Retinal pigment epithelial cell (primary cell): Measurements from ENCODE around the gene PRRC2C.

Experiments used
- DNase-seq: peaks from one replicate; pipeline ENCODE4 v3.0.0-alpha.2; 2010; ENCODE audit warnings: low read depth
- H3K4me3 ChIP-seq: 2 replicates; pipeline ENCODE4 v1.5.1; 2011; ENCODE audit warnings: mild to moderate bottlenecking, low read length, control low read depth, moderate library complexity
- CTCF ChIP-seq: conservative IDR thresholded peaks from 2 replicates; pipeline ENCODE4 v1.5.1; 2011; ENCODE audit warnings: low read depth, low read length, control low read depth, inconsistent platforms

PRRC2C gene

GRCh38 chr1:171467626-171468025 is 17.7 kb upstream of the PRRC2C start:
- no peak overlapping the region for H3K4me3 ChIP-seq
- no peak for DNase-seq
- no peak for TF ChIP-seq CTCF

- no peak overlapping the region for H3K4me3 ChIP-seq
- TF ChIP-seq CTCF: no peak
- no peak for DNase-seq
Measured at GRCh38 chr1:171468120-171468750, 17.1 kb upstream of the PRRC2C start.

- no peak for DNase-seq
- no peak for TF ChIP-seq CTCF
- no peak overlapping the region for H3K4me3 ChIP-seq
Measured at GRCh38 chr1:171470726-171471125, 14.6 kb upstream of the PRRC2C start.

- DNase-seq: no peak
- no peak overlapping the region for H3K4me3 ChIP-seq
- no peak for TF ChIP-seq CTCF
Measured at GRCh38 chr1:171472183-171472647, 13.1 kb upstream of the PRRC2C start.

- no peak for TF ChIP-seq CTCF
- DNase-seq: no peak
- H3K4me3 ChIP-seq: no peak overlapping the region
Measured at GRCh38 chr1:171476829-171477228, 8.5 kb upstream of the PRRC2C start.

- no peak overlapping the region for H3K4me3 ChIP-seq
- no peak for DNase-seq
- no peak for TF ChIP-seq CTCF
Measured at GRCh38 chr1:171477804-171478203, 7.5 kb upstream of the PRRC2C start.

- H3K4me3 ChIP-seq: no peak overlapping the region
- DNase-seq: no peak
- TF ChIP-seq CTCF: no peak
Measured at GRCh38 chr1:171480035-171480434, 5.3 kb upstream of the PRRC2C start.
